GM13977 (cell line): ENCODE measurements around the gene NUP205.

Source experiments
- DNase-seq: peaks from one replicate; pipeline ENCODE4 v3.0.0; 2012; ENCODE audit warnings: low spot score
- CTCF ChIP-seq: IDR thresholded peaks from 2 replicates; pipeline ENCODE4 v1.5.1; 2012; ENCODE audit warnings: mild to moderate bottlenecking, control low read depth; ENCODE audit not compliant: insufficient read depth; ENCODE audit errors: extremely low read depth, missing control alignments
- in situ Hi-C: fragments of 300-500 bp; cut with MboI; formaldehyde crosslinking; loops from one replicate; pipeline ENCODE4 v1.12.0; 2022; ENCODE audit warnings: low sequenced_read_pairs, low pct_unique_long_range_greater_than_20kb, mixed read lengths, inconsistent platforms; ENCODE audit not compliant: unreplicated experiment

The NUP205 gene

GRCh38 chr7:135682191-135682590, 124.5 kb downstream of the NUP205 start:
- in situ Hi-C loops = no loop called here
- no peak for TF ChIP-seq CTCF
- no peak for DNase-seq

GRCh38 chr7:135683609-135684008, 125.9 kb downstream of the NUP205 start:
- TF ChIP-seq CTCF = no peak
- DNase-seq = no peak
- in situ Hi-C loops = no loop called here

GRCh38 chr7:135684136-135684535, 126.4 kb downstream of the NUP205 start:
- no peak for TF ChIP-seq CTCF
- DNase-seq = no peak
- in situ Hi-C loops = no loop called here

- TF ChIP-seq CTCF = no peak
- in situ Hi-C loops = no loop called here
- DNase-seq = no peak
These were observed 127.0 kb downstream of the NUP205 start for GRCh38 chr7:135684699-135685098.

GRCh38 chr7:135685306-135686084, 127.8 kb downstream of the NUP205 start:
- in situ Hi-C loops = no loop called here
- no peak for DNase-seq
- no peak for TF ChIP-seq CTCF

- TF ChIP-seq CTCF = no peak
- in situ Hi-C loops = no loop called here
- DNase-seq = no peak
These were observed 129.7 kb downstream of the NUP205 start for GRCh38 chr7:135687466-135687865.
